22Rv1 (cell line): ENCODE measurements around the gene INPP5J.

Experiments used
- CTCF ChIP-seq: fragments of 450-650 bp; IDR thresholded peaks from 2 replicates; pipeline ENCODE4 v1.5.1; 2017; ENCODE audit warnings: mild to moderate bottlenecking
- ZFX ChIP-seq: fragments of 450-650 bp; IDR thresholded peaks from 2 replicates; pipeline ENCODE4 v1.6.1; 2017; ENCODE audit warnings: antibody characterized with exemption, borderline replicate concordance

GRCh38 chr22:31144223-31144622, 21.5 kb downstream of the INPP5J start:
- TF ChIP-seq CTCF (no peak), ZFX (no peak)
